Measurements from ENCODE around the gene LRRTM3.

The LRRTM3 gene

GRCh38 chr10:66981361-66982052 is 55.7 kb downstream of the LRRTM3 start:
- no peak for DNase-seq
- no peaks in the 10 kb centered on the region for H3K27me3 ChIP-seq (ENCODE audit: insufficient read depth, low read length, poor library complexity)
- TF ChIP-seq CTCF (IDR thresholded peaks at IDR 0.05; ENCODE audit: borderline replicate concordance, extremely low read depth, low read length, poor library complexity, severe bottlenecking): no peak
- no peak for TF ChIP-seq EZH2 (IDR thresholded peaks at IDR 0.05; ENCODE audit: borderline replicate concordance, low read depth, low read length, severe bottlenecking)
- H3K4me2 ChIP-seq (ENCODE audit: insufficient read depth, low read length): no peak overlapping the region
- no peak overlapping the region for H3K4me3 ChIP-seq (ENCODE audit: low read depth in 1 of 2, low read length in 2 of 2)
- H3K79me2 ChIP-seq (ENCODE audit: insufficient read depth, low read length): no peaks in the 10 kb centered on the region
- ATAC-seq (ENCODE audit: insufficient read depth, low read depth): no peak
- no peaks in the 10 kb centered on the region for H3K4me1 ChIP-seq (ENCODE audit: insufficient read depth, low read length)
- H4K20me1 ChIP-seq (ENCODE audit: insufficient read depth, low read length): no peaks in the 10 kb centered on the region
- no peak overlapping the region for H3K9ac ChIP-seq (ENCODE audit: low read depth, low read length)
- no peak overlapping the region for H3K27ac ChIP-seq (ENCODE audit: low read length)
- no peaks in the 10 kb centered on the region for H3K36me3 ChIP-seq (ENCODE audit: insufficient read depth, low read length)
- no peaks in the 10 kb centered on the region for H3K9me3 ChIP-seq (ENCODE audit: insufficient read depth, low read length, severe bottlenecking)
- H2AFZ ChIP-seq (ENCODE audit: low read depth, low read length): no peak overlapping the region

GRCh38 chr10:66982053-66982420 is 56.2 kb downstream of the LRRTM3 start:
- H3K27me3 ChIP-seq (ENCODE audit: insufficient read depth, low read length, poor library complexity): no peaks in the 10 kb centered on the region
- H3K27ac ChIP-seq (ENCODE audit: low read length): no peak overlapping the region
- H4K20me1 ChIP-seq (ENCODE audit: insufficient read depth, low read length): no peaks in the 10 kb centered on the region
- no peaks in the 10 kb centered on the region for H3K4me1 ChIP-seq (ENCODE audit: insufficient read depth, low read length)
- TF ChIP-seq CTCF (IDR thresholded peaks at IDR 0.05; ENCODE audit: borderline replicate concordance, extremely low read depth, low read length, poor library complexity, severe bottlenecking): no peak
- no peak for TF ChIP-seq EZH2 (IDR thresholded peaks at IDR 0.05; ENCODE audit: borderline replicate concordance, low read depth, low read length, severe bottlenecking)
- no peak overlapping the region for H3K9ac ChIP-seq (ENCODE audit: low read depth, low read length)
- H3K36me3 ChIP-seq (ENCODE audit: insufficient read depth, low read length): no peaks in the 10 kb centered on the region
- H3K4me3 ChIP-seq (ENCODE audit: low read depth in 1 of 2, low read length in 2 of 2): no peak overlapping the region
- no peak overlapping the region for H3K4me2 ChIP-seq (ENCODE audit: insufficient read depth, low read length)
- no peaks in the 10 kb centered on the region for H3K9me3 ChIP-seq (ENCODE audit: insufficient read depth, low read length, severe bottlenecking)
- DNase-seq: no peak
- H3K79me2 ChIP-seq (ENCODE audit: insufficient read depth, low read length): no peaks in the 10 kb centered on the region
- ATAC-seq (ENCODE audit: insufficient read depth, low read depth): no peak
- H2AFZ ChIP-seq (ENCODE audit: low read depth, low read length): no peak overlapping the region

- Histone ChIP-seq H3K36me3 (ENCODE audit: insufficient read depth, low read length) (no peaks in the 10 kb centered on the region), H3K27me3 (ENCODE audit: insufficient read depth, low read length, poor library complexity) (no peaks in the 10 kb centered on the region), H3K27ac (ENCODE audit: low read length) (no peak overlapping the region), H4K20me1 (ENCODE audit: insufficient read depth, low read length) (no peaks in the 10 kb centered on the region), H3K79me2 (ENCODE audit: insufficient read depth, low read length) (no peaks in the 10 kb centered on the region), H3K4me3 (ENCODE audit: low read depth in 1 of 2, low read length in 2 of 2) (no peak overlapping the region), H3K4me1 (ENCODE audit: insufficient read depth, low read length) (no peaks in the 10 kb centered on the region), H3K4me2 (ENCODE audit: insufficient read depth, low read length) (no peak overlapping the region), H3K9me3 (ENCODE audit: insufficient read depth, low read length, severe bottlenecking) (no peaks in the 10 kb centered on the region), H3K9ac (ENCODE audit: low read depth, low read length) (no peak overlapping the region), H2AFZ (ENCODE audit: low read depth, low read length) (no peak overlapping the region)
- no peak for DNase-seq
- ATAC-seq (ENCODE audit: insufficient read depth, low read depth): no peak
- TF ChIP-seq EZH2 (IDR thresholded peaks at IDR 0.05; ENCODE audit: borderline replicate concordance, low read depth, low read length, severe bottlenecking): no peak
- no peak for TF ChIP-seq CTCF (IDR thresholded peaks at IDR 0.05; ENCODE audit: borderline replicate concordance, extremely low read depth, low read length, poor library complexity, severe bottlenecking)
Observed at GRCh38 chr10:66982792-66983474, 57.1 kb downstream of the LRRTM3 start.

Measured in DND-41 (cell line).